H1 (cell line): ENCODE measurements around the gene HMX1. TPM values are rescaled to one million over a fixed set of nuclear protein-coding genes. Genes with fewer than 3 reads are reported as not detected.

Source experiments
- ATF2 ChIP-seq: IDR thresholded peaks from 2 replicates; pipeline ENCODE4 v1.6.1; 2012; ENCODE audit warnings: low read length, inconsistent platforms
- polyA plus RNA-seq, 7 experiments: library from polyadenylated mRNA; depleted of rRNA in 3 of 7; stranded (reverse) in 5 of 7; unstranded in 2 of 7; fragments of >200 nt in 5 of 7; fragments of 200-250 nt in 2 of 7; gene quantifications; 1 replicate in 5 of 7; 2 replicates in 1 of 7; 4 replicates in 1 of 7; pipeline versions ENCODE4 v1.2.1 to v1.2.3, GENCODE V29; 2011 to 2013; ENCODE audit warnings: missing spikeins in 2 of 7, mixed read lengths in 2 of 7
- total RNA-seq: library from RNA; stranded (reverse); fragmentation: NEBNext Ultra II Directional; extraction: Animal tissue kit (Norgen Biotek cat#: 25700); gene quantifications from 2 replicates; pipeline ENCODE4 v1.2.1, GENCODE V29; 2021

Gene HMX1
- total and polyA plus RNA-seq, 2 of the 8 experiments (the other 6 are each of a cell fraction or from before 2014, with no cell fraction given), result 0.26 TPM; not detected in 1

- no peak for TF ChIP-seq ATF2
- TF ChIP-seq, all 59 proteins: peak for 0
These were observed 29.9 kb downstream of the HMX1 start (continued) for GRCh38 chr4:8841678-8842268.
